ENCODE measurements around the gene SEMA6A. TPM values are rescaled to one million over a fixed set of nuclear protein-coding genes. Genes with fewer than 3 reads are reported as not detected.

Gene SEMA6A
- total and polyA plus RNA-seq, 2 of the 13 experiments (the other 11 are each of a cell fraction or from before 2014, with no cell fraction given): 5.1 to 6.5 TPM

GRCh38 chr5:116546033-116546742 is 28.4 kb downstream of the SEMA6A start (continued):
- no peak for TF ChIP-seq ZNF335 (CRISPR knock-in tag; IDR thresholded peaks at IDR 0.05)
- TF ChIP-seq HDAC2 (CRISPR knock-in tag; IDR thresholded peaks at IDR 0.05): peak; percentile 45; the same call in 1 of the 2 replicates
- TF ChIP-seq PHF20 (CRISPR knock-in tag; IDR thresholded peaks at IDR 0.05): no peak
- TF ChIP-seq THAP11 (CRISPR knock-in tag; IDR thresholded peaks at IDR 0.05): 0 out of 2 replicates have a peak, but pooled peaks have one; percentile 42
- TF ChIP-seq BORCS8-MEF2B (CRISPR knock-in tag; IDR thresholded peaks at IDR 0.05): no peak
- TF ChIP-seq PAWR (CRISPR knock-in tag; IDR thresholded peaks at IDR 0.05; ENCODE audit: borderline replicate concordance): no peak
- TF ChIP-seq HNRNPLL (IDR thresholded peaks at IDR 0.05; ENCODE audit: low read depth, low read length, poor library complexity, severe bottlenecking): no peak
- TF ChIP-seq HOXD1 (CRISPR knock-in tag; IDR thresholded peaks at IDR 0.05): no peak
- TF ChIP-seq FOSL2 (CRISPR knock-in tag; IDR thresholded peaks at IDR 0.05): peak; percentile 92
- TF ChIP-seq TEAD2 (CRISPR knock-in tag; IDR thresholded peaks at IDR 0.05): no peak
- no peak for TF ChIP-seq KLF12 (CRISPR knock-in tag; IDR thresholded peaks at IDR 0.05; ENCODE audit: borderline replicate concordance)
- TF ChIP-seq ZNF766 (CRISPR knock-in tag; IDR thresholded peaks at IDR 0.05; ENCODE audit: borderline replicate concordance): no peak
- TF ChIP-seq ZNF607 (CRISPR knock-in tag; IDR thresholded peaks at IDR 0.05; ENCODE audit: borderline replicate concordance): no peak
- TF ChIP-seq DMTF1 (CRISPR knock-in tag; IDR thresholded peaks at IDR 0.05): no peak
- TF ChIP-seq RFX3 (CRISPR knock-in tag; IDR thresholded peaks at IDR 0.05): no peak
- TF ChIP-seq MEIS1 (CRISPR knock-in tag; IDR thresholded peaks at IDR 0.05; ENCODE audit: borderline replicate concordance): no peak
- TF ChIP-seq SNRNP70 (IDR thresholded peaks at IDR 0.05; ENCODE audit: low read depth, low read length): no peak
- TF ChIP-seq ISL2 (CRISPR knock-in tag; IDR thresholded peaks at IDR 0.05): peak; percentile 64; the same call in 1 of the 2 replicates
- TF ChIP-seq SRSF9 (IDR thresholded peaks at IDR 0.05; ENCODE audit: borderline replicate concordance, insufficient read depth, low read depth, low read length, poor library complexity, severe bottlenecking): no peak
- TF ChIP-seq HNRNPUL1 (IDR thresholded peaks at IDR 0.05; ENCODE audit: low read depth, low read length): no peak
- no peak for TF ChIP-seq YEATS2 (CRISPR knock-in tag; IDR thresholded peaks at IDR 0.05; ENCODE audit: borderline replicate concordance)
- TF ChIP-seq CHCHD3 (CRISPR knock-in tag; IDR thresholded peaks at IDR 0.05): no peak
- no peak for TF ChIP-seq ZNF574 (CRISPR knock-in tag; IDR thresholded peaks at IDR 0.05)
- TF ChIP-seq TEF (CRISPR knock-in tag; IDR thresholded peaks at IDR 0.05): no peak
- no peak for TF ChIP-seq HES4 (CRISPR knock-in tag; IDR thresholded peaks at IDR 0.05; ENCODE audit: borderline replicate concordance)

Data from HepG2 (cell line).